ENCODE results near the gene ELF2.

Gene ELF2

DNA sequence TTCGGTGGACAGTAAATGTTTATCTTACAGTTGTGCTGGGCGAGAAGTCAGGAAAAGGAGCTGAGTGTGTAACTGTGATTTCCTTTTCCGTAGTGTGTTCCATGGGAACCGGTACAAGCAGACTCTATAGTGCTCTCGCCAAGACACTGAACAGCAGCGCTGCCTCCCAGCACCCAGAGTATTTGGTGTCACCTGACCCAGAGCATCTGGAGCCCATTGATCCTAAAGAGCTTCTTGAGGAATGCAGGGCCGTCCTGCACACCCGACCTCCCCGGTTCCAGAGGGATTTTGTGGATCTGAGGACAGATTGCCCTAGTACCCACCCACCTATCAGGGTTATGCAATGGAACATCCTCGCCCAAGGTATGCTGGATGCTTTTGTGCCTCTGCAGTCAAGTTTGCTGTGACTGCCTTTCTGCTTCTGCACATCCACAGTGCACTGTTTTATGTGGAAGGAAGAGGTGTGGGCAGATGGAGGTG, 134.0 kb downstream of the ELF2 start:
- Histone ChIP-seq H3K36me3 (ENCODE audit: control insufficient read depth in 2 of 2, insufficient read depth in 1 of 2, low read length in 2 of 2) (peaks cover 0 to 53% of the 10 kb centered on the region in 2 experiments; a peak in 2 of 3 replicates), H3K27ac (ENCODE audit: extremely low read depth, low read depth, low read length) (no peak overlapping the region)
- POLR2A ChIA-PET = no interaction called here

DNA sequence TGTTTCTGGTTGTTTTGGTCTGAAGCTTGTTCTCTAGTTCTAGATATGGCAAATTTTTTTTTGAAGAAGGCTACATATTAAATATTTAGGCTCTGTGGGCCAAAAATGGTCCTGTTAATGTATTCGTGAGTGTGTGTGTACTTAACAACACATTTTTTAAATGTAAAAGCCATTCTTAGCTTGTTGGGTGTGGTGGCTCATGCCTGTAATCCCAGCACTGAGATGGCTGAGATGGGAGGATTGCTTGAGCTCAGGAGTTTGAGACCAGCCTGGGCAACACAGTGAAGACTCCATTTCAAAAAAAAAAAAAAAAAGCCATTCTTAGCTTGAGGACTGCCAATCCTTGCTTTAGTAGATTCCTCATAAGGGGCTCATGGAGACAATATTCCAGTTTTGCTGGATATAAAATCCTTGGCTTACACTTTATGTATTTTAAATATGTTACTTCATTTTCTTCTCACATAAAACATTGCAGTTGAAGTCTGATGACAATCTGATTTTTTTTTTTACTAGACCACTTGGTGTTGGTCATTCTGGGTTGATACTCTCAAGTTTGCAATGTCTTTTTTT, 138.1 kb downstream of the ELF2 start:
- Histone ChIP-seq H3K27ac (ENCODE audit: extremely low read depth, low read depth, low read length) (no peak overlapping the region), H3K36me3 (ENCODE audit: control insufficient read depth in 2 of 2, insufficient read depth in 1 of 2, low read length in 2 of 2) (peaks cover 0 to 37% of the 10 kb centered on the region in 2 experiments; a peak in 2 of 3 replicates), H3K4me1 (ENCODE audit: control insufficient read depth, insufficient read depth, low read length) (no peaks in the 10 kb centered on the region), H3K9me3 (ENCODE audit: control insufficient read depth, insufficient read depth, low read depth, low read length) (no peaks in the 10 kb centered on the region), H3K4me3 (ENCODE audit: low read depth, low read length) (no peak overlapping the region)
- no peak for TF ChIP-seq ZBTB1 (tag by site-specific recombination; IDR thresholded peaks at IDR 0.05)
- no peak for TF ChIP-seq GLI2 (tag by site-specific recombination; IDR thresholded peaks at IDR 0.05; ENCODE audit: borderline replicate concordance, low read depth)
- peak; percentile 93 for TF ChIP-seq ZNF510 (tag by site-specific recombination; IDR thresholded peaks at IDR 0.05; ENCODE audit: insufficient replicate concordance)
- ChIA-PET CTCF (interaction anchor here (1.6 kb wide), 1 partner anchor 8 kb away, joined by 8 read pairs; no protein-coding TSS in a partner anchor), POLR2A (no interaction called here)

More for the DNA sequence above, 134.0 kb downstream of the ELF2 start:
- TF ChIP-seq ZXDB (tag by site-specific recombination; IDR thresholded peaks at IDR 0.05) (no peak), ZNF274 (IDR thresholded peaks at IDR 0.05; ENCODE audit: low read length) (no peak), ZNF274 (tag by site-specific recombination; IDR thresholded peaks at IDR 0.05; ENCODE audit: borderline replicate concordance) (no peak), ZNF169 (tag by site-specific recombination; IDR thresholded peaks at IDR 0.05) (no peak), ZNF214 (tag by site-specific recombination; IDR thresholded peaks at IDR 0.05; ENCODE audit: borderline replicate concordance) (no peak)
- TF ChIP-seq, protein P1, sequence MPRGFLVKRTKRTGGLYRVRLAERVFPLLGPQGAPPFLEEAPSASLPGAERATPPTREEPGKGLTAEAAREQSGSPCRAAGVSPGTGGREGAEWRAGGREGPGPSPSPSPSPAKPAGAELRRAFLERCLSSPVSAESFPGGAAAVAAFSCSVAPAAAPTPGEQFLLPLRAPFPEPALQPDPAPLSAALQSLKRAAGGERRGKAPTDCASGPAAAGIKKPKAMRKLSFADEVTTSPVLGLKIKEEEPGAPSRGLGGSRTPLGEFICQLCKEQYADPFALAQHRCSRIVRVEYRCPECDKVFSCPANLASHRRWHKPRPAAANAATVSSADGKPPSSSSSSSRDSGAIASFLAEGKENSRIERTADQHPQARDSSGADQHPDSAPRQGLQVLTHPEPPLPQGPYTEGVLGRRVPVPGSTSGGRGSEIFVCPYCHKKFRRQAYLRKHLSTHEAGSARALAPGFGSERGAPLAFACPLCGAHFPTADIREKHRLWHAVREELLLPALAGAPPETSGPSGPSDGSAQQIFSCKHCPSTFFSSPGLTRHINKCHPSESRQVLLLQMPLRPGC (tag by site-specific recombination; IDR thresholded peaks at IDR 0.05) = no peak
- TF ChIP-seq, protein P2, sequence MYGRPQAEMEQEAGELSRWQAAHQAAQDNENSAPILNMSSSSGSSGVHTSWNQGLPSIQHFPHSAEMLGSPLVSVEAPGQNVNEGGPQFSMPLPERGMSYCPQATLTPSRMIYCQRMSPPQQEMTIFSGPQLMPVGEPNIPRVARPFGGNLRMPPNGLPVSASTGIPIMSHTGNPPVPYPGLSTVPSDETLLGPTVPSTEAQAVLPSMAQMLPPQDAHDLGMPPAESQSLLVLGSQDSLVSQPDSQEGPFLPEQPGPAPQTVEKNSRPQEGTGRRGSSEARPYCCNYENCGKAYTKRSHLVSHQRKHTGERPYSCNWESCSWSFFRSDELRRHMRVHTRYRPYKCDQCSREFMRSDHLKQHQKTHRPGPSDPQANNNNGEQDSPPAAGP (tag by site-specific recombination; IDR thresholded peaks at IDR 0.05) = no peak
- no peak overlapping the region for H3K4me3 ChIP-seq (ENCODE audit: low read depth, low read length)
- CTCF ChIA-PET = interaction anchor here (0.7 to 1.5 kb wide), 3 partner anchors 12 to 43 kb away, joined by 3 to 5 read pairs (median 3); no protein-coding TSS in a partner anchor
- no peaks in the 10 kb centered on the region for H3K9me3 ChIP-seq (ENCODE audit: control insufficient read depth, insufficient read depth, low read depth, low read length)
- no peaks in the 10 kb centered on the region for H3K4me1 ChIP-seq (ENCODE audit: control insufficient read depth, insufficient read depth, low read length)

DNA sequence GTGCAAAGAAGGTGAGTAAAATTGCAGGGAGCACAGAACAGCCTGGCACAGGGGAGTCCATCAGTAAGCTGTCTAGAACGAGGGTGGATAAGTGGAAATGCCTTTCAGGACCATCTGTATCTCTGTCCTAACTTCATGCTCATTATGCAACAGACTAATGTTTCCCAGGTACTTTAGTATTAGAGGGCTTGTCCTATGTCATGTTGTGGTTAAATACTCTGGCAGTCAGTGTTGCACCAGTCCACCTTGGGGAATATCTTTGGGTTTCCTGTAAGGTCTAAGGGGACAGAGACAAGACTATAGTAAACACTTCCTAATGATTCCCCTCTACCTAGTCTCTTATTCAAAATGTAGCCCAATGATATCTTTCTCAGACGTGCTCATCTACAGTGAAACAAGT, 140.1 kb downstream of the ELF2 start:
- Histone ChIP-seq H3K36me3 (ENCODE audit: control insufficient read depth in 2 of 2, insufficient read depth in 1 of 2, low read length in 2 of 2) (peaks cover 0 to 32% of the 10 kb centered on the region in 2 experiments; a peak in 2 of 3 replicates), H3K9me3 (ENCODE audit: control insufficient read depth, insufficient read depth, low read depth, low read length) (no peaks in the 10 kb centered on the region), H3K27ac (ENCODE audit: extremely low read depth, low read depth, low read length) (no peak overlapping the region), H3K4me1 (ENCODE audit: control insufficient read depth, insufficient read depth, low read length) (no peaks in the 10 kb centered on the region), H3K4me3 (ENCODE audit: low read depth, low read length) (no peak overlapping the region)
- TF ChIP-seq, protein P3, sequence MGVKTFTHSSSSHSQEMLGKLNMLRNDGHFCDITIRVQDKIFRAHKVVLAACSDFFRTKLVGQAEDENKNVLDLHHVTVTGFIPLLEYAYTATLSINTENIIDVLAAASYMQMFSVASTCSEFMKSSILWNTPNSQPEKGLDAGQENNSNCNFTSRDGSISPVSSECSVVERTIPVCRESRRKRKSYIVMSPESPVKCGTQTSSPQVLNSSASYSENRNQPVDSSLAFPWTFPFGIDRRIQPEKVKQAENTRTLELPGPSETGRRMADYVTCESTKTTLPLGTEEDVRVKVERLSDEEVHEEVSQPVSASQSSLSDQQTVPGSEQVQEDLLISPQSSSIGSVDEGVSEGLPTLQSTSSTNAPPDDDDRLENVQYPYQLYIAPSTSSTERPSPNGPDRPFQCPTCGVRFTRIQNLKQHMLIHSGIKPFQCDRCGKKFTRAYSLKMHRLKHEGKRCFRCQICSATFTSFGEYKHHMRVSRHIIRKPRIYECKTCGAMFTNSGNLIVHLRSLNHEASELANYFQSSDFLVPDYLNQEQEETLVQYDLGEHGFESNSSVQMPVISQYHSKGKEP (tag by site-specific recombination; IDR thresholded peaks at IDR 0.05) = no peak
- TF ChIP-seq ZNF148 (tag by site-specific recombination; IDR thresholded peaks at IDR 0.05; ENCODE audit: borderline replicate concordance) (no peak), ZNF26 (tag by site-specific recombination; IDR thresholded peaks at IDR 0.05) (no peak)
- ChIA-PET POLR2A (no interaction called here), CTCF (no interaction called here)
